Psoas muscle (tissue), 8 donors: Measurements from ENCODE around the gene NAV2. TPM values are rescaled to one million over a fixed set of nuclear protein-coding genes. Genes with fewer than 3 reads are reported as not detected.
"Not testable (repeated sequence)": the region's sequence is repeated elsewhere in the genome, so short reads cannot be mapped to it uniquely, and the experiment has no call there.

Source experiments
- ATAC-seq, 4 donors: fragments of 200-7000 bp; cut with Tn5 transposase; one replicate each; pipeline ENCODE4 v1.9.1; 2020; ENCODE audit warnings: moderate library complexity in 3 of 4, mild to moderate bottlenecking in 2 of 4
- DNase-seq, 2 donors: peaks; one replicate each; pipeline ENCODE4 v3.0.0-alpha.2; 2020
- H3K27ac ChIP-seq: fragments of 200-600 bp; one replicate; pipeline ENCODE4 v1.8.0; 2022
- H3K27me3 ChIP-seq, 3 donors: fragments of 200-600 bp in 1 of 3; one replicate each; pipeline versions ENCODE4 v1.6.1 to v1.8.0; 2013 to 2022; ENCODE audit warnings: low read length in 2 of 3, mild to moderate bottlenecking in 2 of 3, moderate library complexity in 1 of 3; ENCODE audit not compliant: insufficient read depth in 3 of 3
- H3K36me3 ChIP-seq, 2 donors: fragments of 200-600 bp in 1 of 2; one replicate each; pipeline versions ENCODE4 v1.6.1 to v1.8.0; 2013 to 2022; ENCODE audit warnings: low read depth in 1 of 2, mild to moderate bottlenecking in 1 of 2, moderate library complexity in 1 of 2; ENCODE audit not compliant: insufficient read depth in 1 of 2
- H3K4me1 ChIP-seq: fragments of 200-600 bp; one replicate; pipeline ENCODE4 v1.8.0; 2022
- H3K4me3 ChIP-seq: fragments of 200-600 bp; one replicate; pipeline ENCODE4 v1.8.0; 2022; ENCODE audit warnings: mild to moderate bottlenecking
- H3K9me3 ChIP-seq: fragments of 200-600 bp; one replicate; pipeline ENCODE4 v1.8.0; 2022
- CTCF ChIP-seq: fragments of 200-600 bp; IDR thresholded peaks from one replicate; pipeline ENCODE4 v1.8.0; 2022; ENCODE audit warnings: antibody characterized with exemption
- WGBS, 3 donors: extraction: QIAGEN DNeasy Blood & Tissue Kit; methylation state at CpG; one replicate each; pipeline versions ENCODE4 v1.1.6 to v1.1.7; 2013; 5-methylcytosine and 5-hydroxymethylcytosine counted together
- intact Hi-C, 2 donors: fragments of 100-400 bp; cut with DNase I; formaldehyde crosslinking; loops; one replicate each; pipeline versions ENCODE4 v1.11.0 to v1.14.2; 2022
- polyA plus RNA-seq, 3 donors: library from polyadenylated mRNA; stranded (reverse); fragments of 200-250 nt; gene quantifications; one replicate each; pipeline ENCODE4 v1.2.3, GENCODE V29; 2013
- total RNA-seq, 4 donors: library from RNA; stranded (reverse); fragmentation: NEBNext Ultra II Directional in 2 of 4; extraction: Animal tissue kit (Norgen Biotek cat#: 25700) in 2 of 4; gene quantifications; one replicate each; pipeline versions ENCODE4 v1.2.1 to v1.2.4, GENCODE V29; 2021 to 2023
- donor health status: healthy with polysubstance abuse.
- donor health status: DM: no; HTN: no; CAD: no; lungs with moderate emphysema.
- donor health status: Bipolar disorder and iron deficiency.
- donor health status: healthy.
- donor health status: DM: yes; HTN: yes; CAD: no.
- donor health status: DM: no; HTN: no; CAD: no.
- donor health status: DM: no; HTN: no; CAD: no.
- donor health status: DM: yes; HTN: yes; CAD: no.

NAV2 gene
- total and polyA plus RNA-seq, 7 donors: 0.68 to 21.8 (median 2.9) TPM

DNA sequence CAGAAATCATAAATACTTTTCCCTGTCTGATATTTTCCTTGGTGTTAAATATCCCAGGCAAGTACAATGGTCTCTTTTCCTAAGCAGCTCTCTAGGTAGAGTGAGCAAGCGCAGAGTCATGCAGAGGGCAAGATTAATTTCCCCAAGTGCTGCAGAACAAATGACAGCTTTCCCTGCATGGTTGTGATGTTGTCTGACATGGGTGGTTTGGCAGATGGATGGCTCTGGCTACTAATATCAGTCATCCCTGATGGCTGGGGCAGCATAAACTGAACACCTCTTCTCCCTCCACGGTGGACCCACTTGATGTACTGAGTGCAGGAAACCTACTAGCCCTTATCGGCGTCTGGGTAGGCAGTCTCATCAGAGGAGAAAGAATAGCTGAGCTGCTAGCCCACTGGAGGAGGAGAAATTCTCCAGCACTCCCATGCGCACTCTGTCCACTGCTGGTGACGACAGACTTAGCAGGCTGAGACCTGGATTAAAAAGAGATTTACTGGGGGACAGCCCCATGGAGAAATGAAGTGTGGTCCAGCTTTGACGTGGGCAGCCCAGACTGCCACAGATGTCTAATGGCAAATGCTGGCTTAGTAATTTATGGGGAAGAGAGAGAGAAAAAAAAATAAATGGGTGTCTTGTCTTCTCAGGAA lies 244.8 kb downstream of the NAV2 start:
- WGBS, 3 donors: 80 to 87% (median 83%) methylated on average over 7 of the region's 7 CpGs
- no peak for ATAC-seq

DNA sequence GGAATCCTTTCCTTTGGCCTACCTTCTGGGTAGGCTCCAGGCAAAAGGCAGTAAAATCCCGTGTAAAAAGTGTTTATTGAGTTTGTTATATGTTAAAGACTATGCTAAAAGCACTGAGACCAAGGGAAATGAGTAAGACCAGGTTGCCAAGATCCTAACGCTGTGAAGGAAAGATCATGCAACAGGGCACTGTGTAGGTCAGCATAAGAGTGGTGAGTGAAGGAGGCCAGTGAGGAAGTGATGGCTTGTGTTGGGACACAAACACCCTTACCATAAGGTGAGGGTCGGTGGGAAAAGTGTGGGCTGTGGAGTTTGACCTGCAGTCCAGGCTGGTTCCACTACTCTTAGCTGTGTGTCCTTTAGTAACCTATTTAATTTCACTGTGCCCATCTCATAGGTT lies 245.6 kb downstream of the NAV2 start:
- Histone ChIP-seq H3K36me3 (no peaks in the 10 kb centered on the region), H3K27me3 (no peaks in the 10 kb centered on the region), H3K4me3 (no peak overlapping the region), H3K4me1 (peaks cover 13% of the 10 kb centered on the region), H3K9me3 (no peaks in the 10 kb centered on the region), H3K27ac (no peak overlapping the region)
- DNase-seq (no peak), ATAC-seq (no peak)
- no peak for TF ChIP-seq CTCF
- intact Hi-C loops: loop anchor here in 1 of 2 donors (10.0 kb wide), 1 partner anchor 97 kb away; no protein-coding TSS in a partner anchor
- WGBS, 3 donors: 77 to 79% (median 78%) methylated on average over 3 of the region's 3 CpGs

More for the DNA sequence above, 244.8 kb downstream of the NAV2 start:
- intact Hi-C loops: loop anchor here in 1 of 2 donors (10.0 kb wide), 1 partner anchor 97 kb away; no protein-coding TSS in a partner anchor
- no peak for DNase-seq
- Histone ChIP-seq H3K9me3 (no peaks in the 10 kb centered on the region), H3K36me3 (no peaks in the 10 kb centered on the region), H3K4me1 (peaks cover 15% of the 10 kb centered on the region), H3K27me3 (no peaks in the 10 kb centered on the region), H3K27ac (no peak overlapping the region), H3K4me3 (no peak overlapping the region)
- no peak for TF ChIP-seq CTCF

GRCh38 chr11:19959210-19959609 lies 246.6 kb downstream of the NAV2 start:
- H3K36me3 ChIP-seq: no peaks in the 10 kb centered on the region
- no peak for TF ChIP-seq CTCF
- peaks cover 4% of the 10 kb centered on the region for H3K4me1 ChIP-seq
- H3K27ac ChIP-seq: no peak overlapping the region
- H3K9me3 ChIP-seq: no peaks in the 10 kb centered on the region
- DNase-seq: no peak
- WGBS, 3 donors: 90 to 96% (median 96%) methylated on average over 3 of the region's 3 CpGs
- no peak overlapping the region for H3K4me3 ChIP-seq
- no peaks in the 10 kb centered on the region for H3K27me3 ChIP-seq
- ATAC-seq: no peak
- intact Hi-C loops: loop anchor here in 1 of 2 donors (10.0 kb wide), 1 partner anchor 96 kb away; no protein-coding TSS in a partner anchor

DNA sequence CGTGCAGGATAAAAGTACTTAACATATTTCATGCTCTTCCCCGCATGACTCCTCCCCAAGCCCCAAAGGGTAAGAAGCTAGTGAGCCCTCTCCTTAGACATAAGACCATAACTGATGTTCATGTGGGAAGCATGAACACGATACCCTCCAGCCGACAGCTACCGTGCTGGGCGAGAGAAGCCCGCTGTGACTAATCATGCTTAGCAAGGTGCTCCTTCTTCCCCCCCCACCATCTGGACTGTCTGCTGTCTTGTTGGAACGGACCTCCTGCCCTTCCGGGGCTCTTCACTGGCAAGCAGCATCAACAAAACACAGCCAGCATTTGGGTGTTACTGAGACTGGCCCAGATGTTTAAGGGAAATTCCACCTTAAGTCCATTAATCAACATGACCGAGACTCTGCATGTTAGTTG lies 247.0 kb downstream of the NAV2 start:
- 73 to 86% (median 75%) methylated on average over 10 of the region's 10 CpGs for WGBS, 3 donors
- no peak for DNase-seq
- no peak for ATAC-seq
- Histone ChIP-seq H3K36me3 (no peaks in the 10 kb centered on the region), H3K27me3 (no peaks in the 10 kb centered on the region), H3K4me1 (no peaks in the 10 kb centered on the region), H3K27ac (no peak overlapping the region), H3K9me3 (no peaks in the 10 kb centered on the region), H3K4me3 (no peak overlapping the region)
- TF ChIP-seq CTCF: no peak
- intact Hi-C loops: loop anchor here in 1 of 2 donors (10.0 kb wide), 1 partner anchor 95 kb away; no protein-coding TSS in a partner anchor

GRCh38 chr11:19960410-19960809 lies 247.8 kb downstream of the NAV2 start:
- H3K36me3 ChIP-seq, ATAC-seq, H3K27me3 ChIP-seq, H3K27ac ChIP-seq, DNase-seq, H3K4me3 ChIP-seq, H3K9me3 ChIP-seq, intact Hi-C loops, H3K4me1 ChIP-seq: not testable (repeated sequence)
- 96 to 98% (median 98%) methylated on average over 3 of the region's 3 CpGs for WGBS, 3 donors
